Measurements from ENCODE around the gene AGMO. TPM values are rescaled to one million over a fixed set of nuclear protein-coding genes. Genes with fewer than 3 reads are reported as not detected.

AGMO gene
- polyA plus RNA-seq, 1 experiment: not detected

GRCh38 chr7:15594461-15594860 lies 32.6 kb upstream of the AGMO start:
- no peak for TF ChIP-seq CTCF (IDR thresholded peaks at IDR 0.05; ENCODE audit: insufficient read depth, low read depth, low read length)
- H3K27me3 ChIP-seq (ENCODE audit: control insufficient read depth, insufficient read depth, low read length): no peaks in the 10 kb centered on the region
- DNase-seq (ENCODE audit: low read depth): no peak
- H3K36me3 ChIP-seq (ENCODE audit: control insufficient read depth, insufficient read depth, low read length): no peaks in the 10 kb centered on the region
- H3K4me3 ChIP-seq (ENCODE audit: low read depth, low read length): no peak overlapping the region
- POLR2A ChIA-PET: no interaction called here
- CTCF ChIA-PET: no interaction called here

DNA sequence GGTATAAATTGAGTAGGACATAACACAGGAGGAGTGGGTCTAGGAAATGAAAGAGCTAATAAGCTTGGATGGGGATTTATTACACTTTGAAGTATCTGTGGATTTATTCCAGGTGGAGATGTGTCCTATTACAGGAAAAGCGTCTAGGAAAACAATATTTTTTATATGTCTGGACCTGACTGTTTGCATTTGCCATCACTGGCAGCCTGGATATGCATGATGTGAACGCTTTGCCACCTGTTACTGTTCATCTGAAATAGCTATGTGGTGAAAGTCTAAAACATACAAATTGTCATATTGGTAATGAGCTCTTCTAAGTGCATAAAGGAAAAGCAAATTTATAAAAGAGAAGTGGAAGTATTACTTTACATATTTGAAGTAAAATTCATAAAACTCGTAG lies 31.6 kb upstream of the AGMO start:
- no peak for TF ChIP-seq CTCF (IDR thresholded peaks at IDR 0.05; ENCODE audit: insufficient read depth, low read depth, low read length)
- no peak overlapping the region for H3K4me3 ChIP-seq (ENCODE audit: low read depth, low read length)
- CTCF ChIA-PET: no interaction called here
- POLR2A ChIA-PET: no interaction called here
- H3K27me3 ChIP-seq (ENCODE audit: control insufficient read depth, insufficient read depth, low read length): no peaks in the 10 kb centered on the region
- no peaks in the 10 kb centered on the region for H3K36me3 ChIP-seq (ENCODE audit: control insufficient read depth, insufficient read depth, low read length)
- DNase-seq (ENCODE audit: low read depth): no peak

- H3K36me3 ChIP-seq (ENCODE audit: control insufficient read depth, insufficient read depth, low read length): no peaks in the 10 kb centered on the region
- H3K4me3 ChIP-seq (ENCODE audit: low read depth, low read length): no peak overlapping the region
- no peak for TF ChIP-seq CTCF (IDR thresholded peaks at IDR 0.05; ENCODE audit: insufficient read depth, low read depth, low read length)
- H3K27me3 ChIP-seq (ENCODE audit: control insufficient read depth, insufficient read depth, low read length): no peaks in the 10 kb centered on the region
- DNase-seq (ENCODE audit: low read depth): no peak
- CTCF ChIA-PET: no interaction called here
- POLR2A ChIA-PET: no interaction called here
These were observed 24.5 kb upstream of the AGMO start for GRCh38 chr7:15586266-15586665.

DNA sequence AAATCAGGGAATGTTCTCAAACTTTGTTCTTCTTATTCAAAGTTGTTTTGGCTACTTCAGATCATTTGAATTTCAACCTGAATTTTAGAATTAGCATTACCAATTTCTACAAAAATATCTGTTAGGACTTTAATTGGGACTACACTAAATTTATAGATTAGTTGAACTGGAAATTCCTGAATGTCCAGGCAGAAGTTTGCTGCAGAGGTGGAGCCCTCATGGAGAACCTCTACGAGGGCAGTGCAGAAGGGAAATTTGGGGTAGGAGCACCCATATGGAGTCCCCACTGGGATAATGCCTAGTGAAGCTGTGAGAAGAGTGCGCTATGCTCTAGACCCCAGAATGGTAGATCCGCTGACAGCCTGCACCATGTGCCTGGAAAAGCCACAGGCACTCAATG lies 22.8 kb upstream of the AGMO start:
- TF ChIP-seq CTCF (IDR thresholded peaks at IDR 0.05; ENCODE audit: insufficient read depth, low read depth, low read length): no peak
- H3K27me3 ChIP-seq (ENCODE audit: control insufficient read depth, insufficient read depth, low read length): no peaks in the 10 kb centered on the region
- ChIA-PET CTCF (no interaction called here), POLR2A (no interaction called here)
- no peaks in the 10 kb centered on the region for H3K36me3 ChIP-seq (ENCODE audit: control insufficient read depth, insufficient read depth, low read length)
- no peak overlapping the region for H3K4me3 ChIP-seq (ENCODE audit: low read depth, low read length)
- DNase-seq (ENCODE audit: low read depth): no peak

DNA sequence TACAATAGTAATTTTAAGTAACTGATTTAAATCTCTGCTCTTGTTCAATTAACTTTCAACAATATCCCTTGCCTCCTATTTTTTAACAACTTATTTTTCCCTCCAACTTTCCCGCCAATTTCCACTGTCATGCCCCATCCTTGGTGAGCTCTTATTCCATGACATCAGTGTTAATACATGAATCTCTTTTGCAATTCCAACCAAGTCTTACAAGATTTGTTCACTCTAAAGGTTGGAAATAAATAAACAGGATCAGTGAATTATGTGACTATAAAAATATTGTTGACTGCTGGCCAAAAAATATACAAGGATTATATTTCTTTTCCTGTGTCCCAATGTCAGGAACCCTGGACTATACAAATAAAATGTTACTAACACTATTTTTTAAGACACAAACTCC lies 21.0 kb upstream of the AGMO start:
- no peak overlapping the region for H3K4me3 ChIP-seq (ENCODE audit: low read depth, low read length)
- H3K27me3 ChIP-seq (ENCODE audit: control insufficient read depth, insufficient read depth, low read length): no peaks in the 10 kb centered on the region
- TF ChIP-seq CTCF (IDR thresholded peaks at IDR 0.05; ENCODE audit: insufficient read depth, low read depth, low read length): no peak
- ChIA-PET POLR2A (no interaction called here), CTCF (no interaction called here)
- no peak for DNase-seq (ENCODE audit: low read depth)
- H3K36me3 ChIP-seq (ENCODE audit: control insufficient read depth, insufficient read depth, low read length): no peaks in the 10 kb centered on the region
